NOMO-1 treated with DMSO at 0.1 percent for 48 hours (cell line): Measurements from ENCODE around the gene TXNRD3.
A peak's percentile ranks its signal among the peaks of the same experiment; 100 is the strongest.

Source experiments
- DNase-seq: peaks from one replicate; lab custom pipeline; 2025; ENCODE audit not compliant: unreplicated experiment; lab: John Stamatoyannopoulos, UW

The TXNRD3 gene

GRCh38 chr3:126654571-126655383, at the start of gene TXNRD3:
TXNRD3 (minus strand) TSS chr3:126655124.
- DNase-seq, result peak; percentile 39

- DNase-seq, result peak; percentile 93
Observed at GRCh38 chr3:126703512-126704493, 48.9 kb upstream of the TXNRD3 start, which contains the start of gene CHCHD6. CHCHD6 (plus strand) TSS chr3:126704240; CDS start chr3:126704313, 73 bp downstream.

GRCh38 chr3:126699011-126699410, 44.1 kb upstream of the TXNRD3 start:
- no peak for DNase-seq

- no peak for DNase-seq
Observed at GRCh38 chr3:126696701-126697267, 41.9 kb upstream of the TXNRD3 start.

GRCh38 chr3:126693921-126694320, 39.0 kb upstream of the TXNRD3 start:
- no peak for DNase-seq

GRCh38 chr3:126692858-126693257, 37.9 kb upstream of the TXNRD3 start:
- no peak for DNase-seq

- no peak for DNase-seq
Observed at GRCh38 chr3:126691765-126692164, 36.8 kb upstream of the TXNRD3 start.

- no peak for DNase-seq
Observed at GRCh38 chr3:126685493-126685892, 30.6 kb upstream of the TXNRD3 start.

- no peak for DNase-seq
Observed at GRCh38 chr3:126685021-126685420, 30.1 kb upstream of the TXNRD3 start.

GRCh38 chr3:126684218-126684751, 29.4 kb upstream of the TXNRD3 start:
- DNase-seq, result no peak

- peak; percentile 13 for DNase-seq
Observed at GRCh38 chr3:126683069-126683468, 28.1 kb upstream of the TXNRD3 start.

GRCh38 chr3:126682009-126682408, 27.1 kb upstream of the TXNRD3 start:
- no peak for DNase-seq

- no peak for DNase-seq
Observed at GRCh38 chr3:126680667-126681055, 25.7 kb upstream of the TXNRD3 start.

GRCh38 chr3:126679831-126680666, 25.1 kb upstream of the TXNRD3 start:
- no peak for DNase-seq

GRCh38 chr3:126679318-126679751, 24.4 kb upstream of the TXNRD3 start:
- DNase-seq, result peak; percentile 44

GRCh38 chr3:126678693-126679317, 23.9 kb upstream of the TXNRD3 start:
- DNase-seq, result no peak

- DNase-seq, result no peak
Observed at GRCh38 chr3:126677862-126678503, 23.1 kb upstream of the TXNRD3 start.

GRCh38 chr3:126676919-126677705, 22.2 kb upstream of the TXNRD3 start:
- peak; percentile 25 for DNase-seq
